Osteoblast (primary cell): Measurements from ENCODE around the gene NRCAM. TPM values are rescaled to one million over a fixed set of nuclear protein-coding genes. Genes with fewer than 3 reads are reported as not detected.

Experiments used
- DNase-seq: peaks from one replicate; pipeline ENCODE4 v3.0.0; 2011; ENCODE audit warnings: low spot score, mixed read lengths; ENCODE audit not compliant: insufficient read length; ENCODE audit errors: missing footprints
- H2AFZ ChIP-seq: 2 replicates; pipeline ENCODE4 v1.6.0; 2011; ENCODE audit warnings: mild to moderate bottlenecking, low read length
- H3K27ac ChIP-seq: 2 replicates; pipeline ENCODE4 v1.5.1; 2011; ENCODE audit warnings: mild to moderate bottlenecking, low read depth, low read length, moderate library complexity
- H3K27me3 ChIP-seq: 2 replicates; pipeline ENCODE4 v1.6.0; 2012; ENCODE audit warnings: mild to moderate bottlenecking, control low read depth, inconsistent platforms, low read length, moderate library complexity; ENCODE audit not compliant: insufficient read depth
- H3K36me3 ChIP-seq: 2 replicates; pipeline ENCODE4 v1.5.1; 2011; ENCODE audit warnings: mild to moderate bottlenecking, low read length, control low read depth, moderate library complexity; ENCODE audit not compliant: insufficient read depth
- H3K4me1 ChIP-seq: 2 replicates; pipeline ENCODE4 v1.5.1; 2011; ENCODE audit warnings: mild to moderate bottlenecking, low read length, control low read depth, moderate library complexity; ENCODE audit not compliant: insufficient read depth
- H3K4me2 ChIP-seq: 2 replicates; pipeline ENCODE4 v1.6.0; 2011; ENCODE audit warnings: mild to moderate bottlenecking, low read length; ENCODE audit not compliant: insufficient read depth
- H3K4me3 ChIP-seq: fragments of 200-600 bp; sonication (generic); 3 replicates; pipeline ENCODE4 v1.5.1; 2012; ENCODE audit warnings: mild to moderate bottlenecking, low read length, inconsistent platforms; ENCODE audit not compliant: insufficient read depth
- H3K79me2 ChIP-seq: 2 replicates; pipeline ENCODE4 v1.6.0; 2012; ENCODE audit warnings: mild to moderate bottlenecking, low read length, control low read depth, inconsistent platforms; ENCODE audit not compliant: insufficient read depth
- H3K9me3 ChIP-seq: 2 replicates; pipeline ENCODE4 v1.5.1; 2011; ENCODE audit warnings: low read depth, low read length, control low read depth
- H4K20me1 ChIP-seq: 2 replicates; pipeline ENCODE4 v1.6.0; 2012; ENCODE audit warnings: mild to moderate bottlenecking, low read length, control low read depth; ENCODE audit not compliant: insufficient read depth
- CTCF ChIP-seq: IDR thresholded peaks from 2 replicates; pipeline ENCODE4 v1.5.1; 2011; ENCODE audit warnings: mild to moderate bottlenecking, low read depth, low read length, moderate library complexity; ENCODE audit errors: extremely low read depth
- total RNA-seq: library from RNA; depleted of rRNA; stranded (reverse); fragments of >200 nt; gene quantifications from 2 replicates; pipeline ENCODE4 v1.2.3, GENCODE V29; 2012

The NRCAM gene
- total RNA-seq, 1 donor, result 2.2 TPM

DNA sequence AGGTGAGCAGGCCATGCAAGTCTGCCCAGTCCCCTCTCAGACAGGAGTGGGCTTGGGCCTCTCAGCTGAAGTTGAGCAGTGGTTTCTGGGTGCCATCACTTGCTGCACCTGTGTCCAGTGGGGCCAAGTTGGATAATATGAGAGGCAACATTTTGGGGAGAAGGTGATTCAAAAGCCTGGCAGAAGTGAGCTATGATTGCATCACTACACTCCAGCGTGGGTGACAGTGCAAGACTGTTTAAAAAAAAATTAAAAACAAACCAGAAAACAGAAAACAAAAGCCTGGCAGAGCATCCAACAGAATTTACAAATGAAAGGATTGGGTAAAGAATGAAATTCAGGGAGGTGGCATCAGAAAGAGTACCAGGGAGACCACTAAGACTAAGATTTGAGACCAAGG lies 204.5 kb downstream of the NRCAM start:
- Histone ChIP-seq H3K36me3 (no peaks in the 10 kb centered on the region), H2AFZ (no peak overlapping the region), H3K27me3 (no peaks in the 10 kb centered on the region), H3K4me2 (no peak overlapping the region), H3K27ac (no peak overlapping the region), H3K9me3 (no peaks in the 10 kb centered on the region), H3K4me1 (peaks cover 9% of the 10 kb centered on the region), H4K20me1 (no peaks in the 10 kb centered on the region), H3K4me3 (no peak overlapping the region), H3K79me2 (no peaks in the 10 kb centered on the region)
- no peak for TF ChIP-seq CTCF
- no peak for DNase-seq

DNA sequence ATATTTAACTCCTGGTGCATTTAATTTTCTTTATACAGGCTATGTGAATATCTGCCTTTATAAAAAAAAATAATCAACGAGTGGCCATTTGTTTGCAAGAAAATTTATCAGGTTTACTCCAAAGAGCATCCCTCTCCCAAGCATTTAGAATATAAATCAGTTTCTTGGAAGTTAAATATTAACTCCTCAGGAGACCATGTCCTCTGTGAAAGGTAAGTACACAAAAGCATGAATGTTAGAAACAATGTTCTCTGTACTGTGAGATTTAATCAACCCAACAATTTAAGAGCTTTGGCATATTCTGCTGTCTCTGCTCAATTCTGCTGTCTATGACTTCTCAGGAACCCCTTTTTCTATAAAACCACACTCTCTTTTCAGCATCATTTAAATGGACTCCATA lies 206.8 kb downstream of the NRCAM start:
- peaks cover 24% of the 10 kb centered on the region for H3K4me1 ChIP-seq
- no peak overlapping the region for H3K4me3 ChIP-seq
- H2AFZ ChIP-seq, result no peak overlapping the region
- H3K9me3 ChIP-seq, result no peaks in the 10 kb centered on the region
- DNase-seq, result no peak
- no peak overlapping the region for H3K27ac ChIP-seq
- H3K79me2 ChIP-seq, result no peaks in the 10 kb centered on the region
- no peaks in the 10 kb centered on the region for H4K20me1 ChIP-seq
- H3K36me3 ChIP-seq, result no peaks in the 10 kb centered on the region
- H3K27me3 ChIP-seq, result no peaks in the 10 kb centered on the region
- no peak for TF ChIP-seq CTCF
- no peak overlapping the region for H3K4me2 ChIP-seq

DNA sequence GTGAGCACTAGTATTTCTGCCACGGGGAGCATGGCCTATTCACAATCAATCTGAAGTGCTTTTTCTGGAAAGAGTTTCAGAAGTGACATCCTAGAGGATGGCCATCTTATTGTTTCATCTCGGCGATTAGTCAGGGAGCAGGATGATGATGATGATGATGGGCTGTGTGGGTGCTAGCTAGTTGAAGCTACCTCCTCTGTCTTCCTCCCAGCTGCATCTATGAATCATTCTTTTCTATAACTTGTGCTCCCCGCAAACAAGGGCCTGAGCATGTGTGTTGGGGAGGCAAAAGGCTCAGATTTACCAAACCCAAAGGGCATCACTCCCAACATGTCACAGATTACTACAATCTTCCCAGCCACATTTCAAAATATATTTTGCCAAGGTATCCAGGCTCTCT lies 207.4 kb downstream of the NRCAM start:
- Histone ChIP-seq H3K36me3 (no peaks in the 10 kb centered on the region), H3K4me3 (no peak overlapping the region), H3K4me1 (peaks cover 23% of the 10 kb centered on the region), H3K79me2 (no peaks in the 10 kb centered on the region), H3K4me2 (no peak overlapping the region), H3K9me3 (no peaks in the 10 kb centered on the region), H3K27ac (no peak overlapping the region), H4K20me1 (no peaks in the 10 kb centered on the region), H2AFZ (no peak overlapping the region), H3K27me3 (no peaks in the 10 kb centered on the region)
- TF ChIP-seq CTCF, result no peak
- no peak for DNase-seq

DNA sequence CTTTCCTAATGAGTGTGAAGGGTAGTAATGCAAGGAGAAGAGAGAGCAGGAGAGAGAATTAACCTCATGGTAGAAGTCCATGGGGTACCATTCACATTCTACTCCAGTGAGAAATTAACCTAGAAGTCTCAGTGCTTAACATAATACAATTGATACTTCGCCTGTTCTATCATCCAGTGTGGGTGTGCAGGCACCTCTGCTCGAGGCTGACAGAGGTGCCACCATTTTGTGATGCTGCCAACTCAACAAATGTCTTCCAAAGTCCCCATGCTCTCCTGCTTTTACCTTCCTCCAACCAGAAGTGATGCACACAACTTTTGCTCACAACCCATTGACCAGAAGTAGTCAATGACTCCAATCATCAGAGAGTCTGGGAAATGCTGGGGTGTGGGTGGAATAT lies 207.8 kb downstream of the NRCAM start:
- no peak overlapping the region for H3K4me2 ChIP-seq
- no peaks in the 10 kb centered on the region for H3K79me2 ChIP-seq
- DNase-seq, result no peak
- H4K20me1 ChIP-seq, result no peaks in the 10 kb centered on the region
- H3K27ac ChIP-seq, result no peak overlapping the region
- no peak overlapping the region for H2AFZ ChIP-seq
- no peaks in the 10 kb centered on the region for H3K36me3 ChIP-seq
- peaks cover 20% of the 10 kb centered on the region for H3K4me1 ChIP-seq
- no peak for TF ChIP-seq CTCF
- H3K9me3 ChIP-seq, result no peaks in the 10 kb centered on the region
- no peak overlapping the region for H3K4me3 ChIP-seq
- no peaks in the 10 kb centered on the region for H3K27me3 ChIP-seq
